ENCODE results near the gene ABHD2. TPM values are rescaled to one million over a fixed set of nuclear protein-coding genes. Genes with fewer than 3 reads are reported as not detected.

Gene ABHD2
- total RNA-seq, 1 donor from 2014 or later, result 50.5 TPM

DNA sequence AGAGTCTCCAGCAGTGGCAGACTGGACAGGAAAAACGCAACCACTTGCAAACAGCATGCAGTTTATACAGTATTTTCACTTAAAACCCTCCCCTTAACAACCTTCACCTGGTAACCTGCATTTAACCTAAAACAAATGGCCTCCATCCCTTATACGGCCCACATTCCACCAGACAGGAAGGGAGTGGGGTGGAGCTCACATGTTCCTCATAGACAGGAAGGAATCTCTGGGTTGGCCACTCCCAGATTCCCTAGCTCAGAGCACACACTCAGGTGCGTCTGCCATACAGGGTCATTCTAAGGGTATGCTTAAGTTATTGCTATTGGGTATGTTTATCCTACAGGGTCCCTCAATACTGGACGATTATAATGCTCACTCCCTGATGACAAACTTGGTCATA, 16.8 kb upstream of the ABHD2 start:
- H3K27ac Mint-ChIP-seq (ENCODE audit: unreplicated experiment), result no peak overlapping the region
- H3K9me3 Mint-ChIP-seq (ENCODE audit: low read depth), result peaks cover 23% of the 10 kb centered on the region
- DNase-seq (ENCODE audit: low spot score), result no peak
- H3K36me3 Mint-ChIP-seq (ENCODE audit: low read depth), result peaks cover 10% of the 10 kb centered on the region
- H3K27me3 Mint-ChIP-seq (ENCODE audit: low read depth), result no peaks in the 10 kb centered on the region
- no peak overlapping the region for H3K4me3 Mint-ChIP-seq (ENCODE audit: unreplicated experiment)
- H3K4me1 Mint-ChIP-seq (ENCODE audit: low read depth), result peaks cover 3% of the 10 kb centered on the region
- TF ChIP-seq, protein P1, sequence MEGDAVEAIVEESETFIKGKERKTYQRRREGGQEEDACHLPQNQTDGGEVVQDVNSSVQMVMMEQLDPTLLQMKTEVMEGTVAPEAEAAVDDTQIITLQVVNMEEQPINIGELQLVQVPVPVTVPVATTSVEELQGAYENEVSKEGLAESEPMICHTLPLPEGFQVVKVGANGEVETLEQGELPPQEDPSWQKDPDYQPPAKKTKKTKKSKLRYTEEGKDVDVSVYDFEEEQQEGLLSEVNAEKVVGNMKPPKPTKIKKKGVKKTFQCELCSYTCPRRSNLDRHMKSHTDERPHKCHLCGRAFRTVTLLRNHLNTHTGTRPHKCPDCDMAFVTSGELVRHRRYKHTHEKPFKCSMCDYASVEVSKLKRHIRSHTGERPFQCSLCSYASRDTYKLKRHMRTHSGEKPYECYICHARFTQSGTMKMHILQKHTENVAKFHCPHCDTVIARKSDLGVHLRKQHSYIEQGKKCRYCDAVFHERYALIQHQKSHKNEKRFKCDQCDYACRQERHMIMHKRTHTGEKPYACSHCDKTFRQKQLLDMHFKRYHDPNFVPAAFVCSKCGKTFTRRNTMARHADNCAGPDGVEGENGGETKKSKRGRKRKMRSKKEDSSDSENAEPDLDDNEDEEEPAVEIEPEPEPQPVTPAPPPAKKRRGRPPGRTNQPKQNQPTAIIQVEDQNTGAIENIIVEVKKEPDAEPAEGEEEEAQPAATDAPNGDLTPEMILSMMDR (IDR thresholded peaks at IDR 0.05), result no peak

DNA sequence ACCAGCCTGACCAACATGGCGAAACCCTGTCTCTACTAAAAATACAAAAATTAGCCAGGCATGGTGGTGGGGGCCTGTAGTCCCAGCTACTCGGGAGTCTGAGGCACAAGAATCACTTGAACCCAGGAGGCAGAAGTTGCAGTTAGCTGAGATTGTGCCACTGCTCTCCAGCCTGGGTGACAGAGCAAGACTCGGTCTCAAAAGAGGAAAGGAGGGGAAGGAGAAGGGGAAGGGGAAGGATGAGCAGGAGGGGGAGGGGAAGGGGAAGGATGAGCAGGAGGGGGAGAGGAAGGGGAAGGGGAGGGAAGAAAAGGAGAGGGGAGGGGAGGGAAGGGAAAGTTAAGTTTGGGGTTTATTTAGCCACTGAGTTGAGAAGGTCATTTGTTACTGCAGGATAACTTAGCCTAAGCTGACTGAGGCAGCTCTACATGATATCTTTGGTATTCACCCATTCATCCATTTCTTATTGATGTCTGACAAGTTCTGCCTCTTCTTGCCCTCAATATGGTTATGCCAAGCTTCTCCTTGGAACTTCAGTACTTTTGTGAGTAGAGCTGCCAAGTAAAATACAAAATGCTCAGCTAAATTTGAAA, 15.9 kb upstream of the ABHD2 start:
- no peak overlapping the region for H3K4me3 Mint-ChIP-seq (ENCODE audit: unreplicated experiment)
- H3K4me1 Mint-ChIP-seq (ENCODE audit: low read depth), result peaks cover 3% of the 10 kb centered on the region
- H3K27me3 Mint-ChIP-seq (ENCODE audit: low read depth), result no peaks in the 10 kb centered on the region
- peaks cover 15% of the 10 kb centered on the region for H3K9me3 Mint-ChIP-seq (ENCODE audit: low read depth)
- peaks cover 4% of the 10 kb centered on the region for H3K36me3 Mint-ChIP-seq (ENCODE audit: low read depth)
- TF ChIP-seq, protein P1 (IDR thresholded peaks at IDR 0.05), result no peak
- DNase-seq (ENCODE audit: low spot score), result no peak
- H3K27ac Mint-ChIP-seq (ENCODE audit: unreplicated experiment), result no peak overlapping the region

DNA sequence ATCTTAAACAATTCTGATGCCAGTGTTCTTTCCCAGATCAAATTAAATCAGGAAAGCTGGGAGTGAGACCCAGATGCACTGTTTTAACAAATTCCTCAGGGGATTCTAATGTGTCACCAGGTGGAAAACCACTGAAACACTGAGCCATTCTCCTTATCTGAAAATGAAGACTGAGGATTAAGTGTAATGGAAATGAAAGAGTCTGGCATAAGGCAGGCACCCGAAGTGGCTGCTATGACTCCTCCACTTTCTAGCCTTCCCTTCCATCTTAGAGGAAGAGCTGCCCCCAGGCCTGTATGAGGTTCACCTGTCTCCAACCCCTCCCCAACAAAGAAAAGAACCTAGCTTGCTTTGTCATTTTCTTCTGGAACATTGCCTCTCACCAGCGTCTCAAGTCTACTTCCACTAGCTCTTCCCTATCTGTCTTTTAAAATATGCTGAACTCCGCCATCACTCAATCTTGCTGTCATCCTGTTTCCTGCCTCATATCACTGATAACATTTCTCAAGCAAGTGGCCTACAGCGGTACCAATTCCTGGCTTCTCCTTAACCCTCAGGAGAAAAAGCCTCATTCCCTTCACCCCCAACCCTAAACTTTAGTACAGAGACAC, 13.7 kb upstream of the ABHD2 start:
- Mint-ChIP-seq H3K36me3 (ENCODE audit: low read depth) (peaks cover 2% of the 10 kb centered on the region), H3K27ac (ENCODE audit: unreplicated experiment) (no peak overlapping the region), H3K4me3 (ENCODE audit: unreplicated experiment) (no peak overlapping the region), H3K27me3 (ENCODE audit: low read depth) (no peaks in the 10 kb centered on the region), H3K9me3 (ENCODE audit: low read depth) (peaks cover 10% of the 10 kb centered on the region), H3K4me1 (ENCODE audit: low read depth) (no peaks in the 10 kb centered on the region)
- no peak for DNase-seq (ENCODE audit: low spot score)
- TF ChIP-seq, protein P1 (IDR thresholded peaks at IDR 0.05), result no peak

DNA sequence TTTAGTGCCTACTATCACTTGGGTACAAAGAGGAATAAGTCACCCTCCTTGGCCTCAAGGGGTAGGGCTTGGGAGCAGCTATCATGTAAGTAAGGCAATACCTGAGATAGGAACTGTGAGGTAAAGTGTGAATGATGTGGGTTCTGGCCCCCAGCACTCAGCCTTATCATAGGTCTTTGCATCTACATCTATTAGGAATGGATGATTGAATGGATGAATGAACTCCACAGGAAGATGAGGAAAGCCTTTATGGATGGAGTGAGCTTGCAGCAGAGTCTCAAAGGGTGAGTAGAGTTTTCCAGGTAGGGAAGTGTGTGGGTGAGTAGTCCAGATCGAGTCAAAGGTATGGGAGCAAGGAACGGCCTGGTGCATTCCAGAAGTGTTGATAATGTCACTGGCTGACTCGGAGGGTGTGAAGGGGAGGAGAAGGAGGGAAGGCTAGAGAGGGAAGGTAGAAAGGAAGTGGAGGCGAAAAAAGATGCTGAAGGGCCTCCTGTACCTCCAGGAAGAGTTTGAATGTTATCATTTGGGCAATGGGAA, 13.1 kb upstream of the ABHD2 start:
- Mint-ChIP-seq H3K4me3 (ENCODE audit: unreplicated experiment) (no peak overlapping the region), H3K9me3 (ENCODE audit: low read depth) (peaks cover 9% of the 10 kb centered on the region), H3K4me1 (ENCODE audit: low read depth) (no peaks in the 10 kb centered on the region), H3K27me3 (ENCODE audit: low read depth) (no peaks in the 10 kb centered on the region), H3K27ac (ENCODE audit: unreplicated experiment) (no peak overlapping the region), H3K36me3 (ENCODE audit: low read depth) (peaks cover 2% of the 10 kb centered on the region)
- TF ChIP-seq, protein P1 (IDR thresholded peaks at IDR 0.05), result no peak
- DNase-seq (ENCODE audit: low spot score), result no peak

DNA sequence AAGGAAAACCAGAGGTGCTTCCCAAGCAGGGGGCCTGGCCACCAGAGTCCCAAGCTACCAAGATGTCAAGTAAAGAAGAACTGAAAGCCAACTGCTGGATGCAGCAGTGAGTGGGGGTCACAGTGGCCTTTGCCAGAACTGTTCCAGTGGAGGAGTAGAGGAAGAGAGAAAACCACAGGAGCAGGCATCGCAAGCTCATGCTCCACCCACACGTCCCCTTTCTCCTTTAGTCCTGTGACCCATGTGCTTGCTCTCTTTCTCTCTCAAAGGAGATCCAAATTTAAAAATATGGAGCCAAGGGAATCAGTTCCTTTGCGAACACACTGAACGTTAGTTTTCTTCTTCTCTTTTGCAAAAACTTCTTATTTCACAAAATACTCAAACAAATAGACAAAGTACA, 12.4 kb upstream of the ABHD2 start:
- Mint-ChIP-seq H3K36me3 (ENCODE audit: low read depth) (peaks cover 2% of the 10 kb centered on the region), H3K4me3 (ENCODE audit: unreplicated experiment) (no peak overlapping the region), H3K27me3 (ENCODE audit: low read depth) (no peaks in the 10 kb centered on the region), H3K4me1 (ENCODE audit: low read depth) (no peaks in the 10 kb centered on the region), H3K9me3 (ENCODE audit: low read depth) (peaks cover 5% of the 10 kb centered on the region), H3K27ac (ENCODE audit: unreplicated experiment) (no peak overlapping the region)
- TF ChIP-seq, protein P1 (IDR thresholded peaks at IDR 0.05), result no peak
- DNase-seq (ENCODE audit: low spot score), result no peak

Measured in chondrocyte (in vitro differentiated cells).